Fibroblast of upper back skin (primary cell): ENCODE results near the gene SH3BP1.
A peak's percentile ranks its signal among the peaks of the same experiment; 100 is the strongest.

Experiments used
- DNase-seq: peaks from one replicate; pipeline ENCODE4 v3.0.0-alpha.2; 2013

The SH3BP1 gene

DNA sequence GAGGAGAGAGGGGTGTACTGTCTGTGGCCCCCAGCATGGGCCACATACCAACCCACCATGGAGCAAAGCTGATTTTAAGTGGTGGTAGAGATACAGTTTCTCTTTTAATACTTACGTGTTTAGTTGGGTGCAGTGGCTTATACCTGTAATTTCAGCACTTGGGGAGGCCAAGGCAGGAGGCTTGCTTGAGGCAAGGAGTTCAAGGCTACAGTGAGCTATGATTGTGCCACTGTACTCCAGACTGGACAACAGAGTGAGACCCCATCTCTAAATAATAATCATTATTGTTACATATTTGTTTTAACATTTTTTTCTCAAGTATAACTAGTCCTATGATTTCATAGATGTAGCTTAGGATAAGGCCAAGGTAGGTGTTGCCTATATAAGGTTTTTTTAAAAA, 22.0 kb upstream of the SH3BP1 start:
- DNase-seq: no peak

DNA sequence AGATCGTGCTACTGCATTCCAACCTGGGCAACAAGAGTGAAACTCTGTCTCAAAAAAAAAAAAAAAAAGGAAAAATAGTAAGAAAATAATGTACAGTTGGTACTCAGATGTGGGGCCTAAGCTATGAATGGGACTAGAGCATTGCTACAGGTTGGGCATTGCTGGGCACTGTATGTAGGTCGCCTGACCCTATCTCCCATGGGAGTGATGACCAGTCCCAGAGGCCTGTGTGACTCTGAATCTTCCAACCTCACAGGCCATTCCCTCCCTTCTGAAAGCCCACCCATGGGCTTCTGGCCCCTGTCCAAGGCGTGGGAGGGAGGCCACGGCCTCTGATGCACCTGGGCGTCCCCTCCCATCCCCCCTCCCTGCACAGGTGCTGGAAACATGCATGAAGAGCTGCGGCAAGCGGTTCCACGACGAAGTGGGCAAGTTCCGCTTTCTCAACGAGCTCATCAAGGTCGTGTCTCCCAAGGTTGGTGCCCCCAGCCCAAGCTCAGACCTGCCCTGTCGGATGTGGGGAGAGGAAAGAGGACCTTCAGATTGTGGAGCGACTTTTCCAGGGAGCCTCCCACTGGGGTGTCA, 21.3 kb upstream of the SH3BP1 start:
- no peak for DNase-seq

DNA sequence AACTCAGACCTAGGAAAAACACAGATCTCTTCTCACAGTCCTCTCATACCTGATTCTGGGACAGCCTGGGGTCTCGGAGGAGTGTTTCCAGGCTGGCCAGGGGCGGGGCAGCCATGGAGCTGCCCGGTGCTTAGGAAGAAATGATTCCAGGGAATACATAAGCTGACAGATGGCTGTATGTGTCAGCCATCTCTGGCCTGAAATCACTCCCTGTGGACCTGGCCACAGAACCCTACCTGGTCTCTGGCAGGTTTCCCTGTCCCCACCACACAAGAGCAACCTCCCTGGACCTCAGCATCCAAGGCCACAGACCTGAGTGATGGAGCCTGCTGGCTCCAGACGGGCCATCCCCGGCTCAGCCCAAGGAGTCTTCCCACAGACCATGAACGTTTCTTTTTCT, 20.8 kb upstream of the SH3BP1 start:
- no peak for DNase-seq

DNA sequence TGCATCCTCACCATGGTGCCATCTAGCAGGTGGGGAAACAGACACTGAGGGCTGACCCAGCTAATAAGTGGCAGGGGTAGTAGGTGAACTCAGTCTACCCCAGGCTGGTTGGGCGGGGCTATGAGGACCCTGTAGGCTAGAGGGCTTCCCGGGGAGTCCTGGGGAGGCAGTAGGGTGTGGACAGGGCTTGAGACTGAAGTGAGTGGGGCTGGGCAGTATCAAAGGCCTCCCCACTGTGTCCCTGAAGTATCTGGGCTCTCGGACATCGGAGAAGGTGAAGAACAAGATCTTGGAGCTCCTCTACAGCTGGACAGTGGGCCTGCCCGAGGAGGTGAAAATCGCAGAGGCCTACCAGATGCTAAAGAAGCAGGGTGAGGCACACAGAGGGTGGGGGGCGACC, 19.5 kb upstream of the SH3BP1 start:
- no peak for DNase-seq

DNA sequence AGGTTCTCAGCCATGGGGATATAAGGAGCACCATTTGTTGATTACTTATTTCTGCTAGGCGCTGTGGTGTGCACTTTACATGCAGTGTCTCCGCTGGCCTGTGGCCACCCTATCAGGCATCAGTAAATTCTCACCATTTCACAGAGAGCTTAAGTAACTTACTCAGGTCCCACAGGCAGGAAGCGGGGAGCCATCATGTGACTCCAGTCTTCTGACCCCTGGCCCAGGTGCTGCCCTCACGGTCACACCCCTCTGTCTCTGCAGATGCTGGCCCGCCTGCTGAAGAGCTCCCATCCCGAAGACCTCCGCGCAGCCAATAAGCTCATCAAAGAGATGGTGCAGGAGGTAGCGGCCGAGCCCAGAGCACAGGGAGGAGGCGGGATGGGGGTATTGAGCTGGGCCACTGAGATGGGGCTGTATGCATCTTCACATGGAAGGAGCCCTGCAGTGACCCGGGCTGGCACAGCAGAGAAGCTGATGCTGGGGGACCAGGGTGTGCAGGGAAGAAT, 18.1 kb upstream of the SH3BP1 start:
- no peak for DNase-seq

DNA sequence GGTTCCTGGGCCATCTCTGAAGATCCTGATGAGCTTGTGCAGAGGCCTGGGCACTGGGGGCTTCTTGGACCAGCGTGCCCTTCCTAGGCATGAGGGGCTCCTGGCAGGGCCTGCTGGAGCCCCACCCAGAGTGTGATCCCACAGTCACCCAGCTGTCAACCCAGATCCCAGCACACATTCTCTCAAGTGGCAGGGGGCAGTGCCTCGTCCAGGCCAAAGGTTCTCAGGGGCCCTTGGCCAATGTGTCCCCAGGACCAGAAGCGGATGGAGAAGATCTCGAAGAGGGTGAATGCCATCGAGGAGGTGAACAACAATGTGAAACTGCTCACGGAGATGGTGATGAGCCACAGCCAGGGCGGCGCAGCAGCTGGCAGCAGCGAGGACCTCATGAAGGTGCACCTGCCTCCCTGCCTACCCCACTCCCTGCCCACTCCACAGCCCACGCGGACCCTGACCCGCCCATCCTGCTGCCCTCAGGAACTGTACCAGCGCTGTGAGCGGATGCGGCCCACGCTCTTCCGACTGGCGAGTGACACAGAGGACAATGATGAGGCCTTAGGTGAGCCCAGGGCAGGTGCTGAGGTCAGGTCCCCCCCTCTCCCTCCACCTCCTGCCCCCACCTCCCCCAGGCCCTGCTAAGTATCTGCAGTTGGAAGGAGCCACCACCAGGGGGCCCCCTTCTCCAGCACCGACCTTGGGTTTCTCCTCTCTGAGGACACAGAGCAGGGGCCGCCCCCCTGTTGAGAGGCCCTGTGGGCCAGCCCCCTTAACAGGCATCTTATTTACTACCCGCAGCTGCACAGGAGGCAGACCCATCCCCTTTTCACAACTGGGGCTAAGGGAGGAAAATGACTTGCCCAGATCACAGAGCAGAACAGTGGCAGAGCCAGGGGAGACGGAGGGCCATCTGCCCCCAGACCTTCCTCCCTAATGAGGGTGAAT, 16.1 kb upstream of the SH3BP1 start:
- DNase-seq: peak; percentile 61

DNA sequence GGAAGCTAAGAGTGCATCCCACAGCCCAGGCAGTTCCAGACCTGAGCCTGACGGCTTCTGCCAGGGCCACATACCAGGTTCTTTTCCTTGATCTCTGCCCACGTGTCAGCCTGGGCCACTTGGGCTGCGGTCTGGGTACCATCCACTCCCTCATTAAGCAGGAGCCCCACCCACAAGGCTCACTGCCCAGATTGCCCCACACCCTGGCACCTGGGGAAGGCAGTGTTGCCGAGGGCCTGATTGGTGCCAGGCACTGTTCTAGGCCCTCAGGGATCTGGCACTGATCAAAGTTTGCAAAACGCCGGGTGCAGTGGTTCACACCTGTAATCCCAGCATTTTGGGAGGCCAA, 15.5 kb upstream of the SH3BP1 start:
- DNase-seq: no peak

DNA sequence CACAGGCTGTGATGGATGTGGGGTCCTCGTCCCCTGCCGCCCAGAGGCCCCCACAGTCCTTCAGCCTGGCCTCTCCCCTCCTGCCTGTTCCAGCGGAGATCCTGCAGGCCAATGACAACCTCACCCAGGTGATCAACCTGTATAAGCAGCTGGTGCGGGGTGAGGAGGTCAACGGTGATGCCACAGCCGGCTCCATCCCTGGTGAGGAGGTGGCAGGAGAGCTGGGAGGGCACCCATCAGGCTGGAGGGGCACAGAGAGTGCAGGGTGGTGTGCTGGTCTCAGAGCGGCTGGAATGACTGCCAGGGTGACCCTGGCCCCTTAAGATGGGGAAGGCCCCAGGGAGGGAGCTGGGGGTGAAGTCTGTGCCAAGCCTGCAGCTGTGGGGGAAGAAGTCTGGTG, 14.6 kb upstream of the SH3BP1 start:
- no peak for DNase-seq

DNA sequence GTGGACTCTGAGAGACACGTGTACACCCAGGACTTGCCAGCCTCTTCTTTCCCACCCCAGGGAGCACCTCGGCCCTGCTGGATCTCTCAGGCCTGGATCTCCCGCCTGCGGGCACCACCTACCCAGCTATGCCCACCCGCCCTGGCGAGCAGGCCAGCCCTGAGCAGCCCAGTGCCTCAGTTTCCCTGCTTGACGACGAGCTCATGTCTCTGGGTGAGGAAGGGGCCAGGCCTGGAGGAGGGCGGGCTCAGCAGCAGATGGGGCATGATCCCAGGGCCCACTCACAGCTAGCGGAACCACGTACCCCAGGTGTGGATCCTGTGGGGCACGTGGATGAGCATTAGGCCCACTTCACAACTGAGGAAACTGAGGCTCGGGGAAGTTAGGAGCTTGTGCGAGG, 13.7 kb upstream of the SH3BP1 start:
- no peak for DNase-seq

DNA sequence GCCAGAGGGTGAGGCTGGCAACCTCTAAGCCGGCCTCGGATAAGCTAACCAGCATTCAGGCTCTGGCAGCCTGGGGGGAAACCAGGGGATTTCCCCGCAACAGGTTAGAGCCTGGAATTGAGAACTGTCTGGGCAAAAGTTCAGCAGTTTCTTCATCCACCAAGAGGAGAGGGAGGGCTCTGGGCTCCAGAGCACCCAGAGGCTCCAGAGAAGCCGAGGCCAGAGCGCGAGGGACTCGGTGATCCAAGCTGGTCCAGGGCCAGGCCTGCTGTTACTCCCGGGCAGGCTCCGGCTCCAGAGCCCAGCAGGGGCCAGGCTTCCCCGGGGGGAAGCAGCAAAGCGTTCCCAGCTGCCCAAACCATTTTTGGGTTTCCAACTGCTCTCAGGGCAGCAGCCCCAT, 13.3 kb upstream of the SH3BP1 start:
- DNase-seq: peak; percentile 25

DNA sequence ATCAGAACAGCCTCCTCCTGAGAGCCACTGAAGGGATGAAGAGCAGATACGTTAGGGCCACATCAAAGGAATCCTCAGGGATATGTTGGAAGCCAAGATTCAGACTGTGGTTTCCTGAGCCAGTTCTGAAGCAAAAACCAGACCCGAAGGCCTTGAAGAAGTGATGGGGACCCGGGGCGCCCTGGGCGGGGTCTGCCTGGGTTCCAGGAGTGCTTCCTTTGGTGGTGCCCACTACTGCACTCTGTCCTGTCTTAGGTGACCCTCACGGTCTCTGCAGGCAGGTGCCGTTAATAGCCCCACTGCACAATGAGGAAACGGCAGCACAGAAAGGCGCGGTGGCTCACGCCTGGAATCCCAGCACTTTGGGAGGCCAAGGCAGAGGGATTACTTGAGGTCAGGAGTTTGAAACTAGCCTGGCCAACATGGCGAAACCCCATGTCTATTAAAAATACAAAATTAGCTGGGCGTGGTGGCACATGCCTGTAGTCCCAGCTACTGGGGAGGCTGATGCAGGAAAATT, 12.9 kb upstream of the SH3BP1 start:
- DNase-seq: no peak

DNA sequence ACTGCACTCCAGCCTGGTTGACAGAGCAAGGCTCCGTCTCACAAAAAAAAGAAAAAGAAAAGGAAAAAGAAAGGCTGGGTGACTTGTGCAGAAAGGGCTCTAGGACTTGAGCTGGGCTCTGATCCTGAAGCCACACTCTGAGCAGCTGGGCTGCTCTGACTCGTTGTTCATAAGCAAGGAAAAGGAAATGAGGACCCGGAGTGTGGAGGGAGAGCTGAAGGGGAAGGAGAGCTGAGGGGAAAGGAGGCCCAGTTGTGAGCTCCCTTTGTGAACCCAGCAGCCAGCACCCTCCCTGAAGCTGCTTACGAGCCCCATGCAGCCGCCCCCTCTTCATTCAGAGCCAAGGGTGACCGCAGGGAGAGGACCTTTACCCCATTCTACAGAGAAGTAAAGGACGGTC, 12.3 kb upstream of the SH3BP1 start:
- peak; percentile 13 for DNase-seq

DNA sequence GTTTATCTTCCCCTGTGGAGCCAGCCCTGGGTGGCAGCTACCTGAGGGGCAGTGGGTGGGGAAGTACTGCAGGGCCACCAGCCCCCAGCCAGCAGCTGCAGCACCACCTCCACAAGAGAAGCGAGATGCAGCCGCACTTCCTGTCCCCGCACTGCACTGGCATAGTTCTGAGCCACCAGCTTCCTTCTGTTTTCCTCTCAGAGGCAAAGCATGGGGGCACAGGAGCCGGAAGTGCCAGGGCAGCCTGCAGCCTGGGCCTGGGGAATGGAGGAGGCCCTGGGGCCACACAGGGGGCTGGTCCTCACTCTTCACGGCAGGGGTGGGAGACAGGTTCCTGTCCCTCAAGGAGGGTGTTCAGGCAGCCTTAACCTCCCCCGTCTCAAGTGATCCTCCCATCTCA, 11.9 kb upstream of the SH3BP1 start:
- no peak for DNase-seq

DNA sequence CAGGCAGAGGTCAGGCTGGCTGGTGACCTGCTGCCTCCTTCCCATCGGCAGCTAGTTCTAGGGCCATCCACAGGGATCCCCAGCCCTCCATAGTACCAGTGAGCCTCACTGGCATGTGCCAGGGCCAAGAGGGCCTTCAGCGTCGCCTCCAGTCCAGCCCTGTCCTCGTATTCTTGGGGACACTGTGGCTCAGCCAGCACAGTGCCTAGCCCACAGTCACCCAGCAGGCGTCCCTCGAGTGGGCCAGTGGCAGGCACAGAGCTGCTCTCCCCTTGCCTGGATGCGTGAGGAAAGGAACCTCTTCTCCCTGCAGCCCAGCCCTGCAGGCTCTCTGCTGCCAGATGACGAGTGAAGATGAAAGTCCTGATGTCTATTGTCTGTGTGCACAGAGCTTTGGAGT, 10.6 kb upstream of the SH3BP1 start:
- no peak for DNase-seq

DNA sequence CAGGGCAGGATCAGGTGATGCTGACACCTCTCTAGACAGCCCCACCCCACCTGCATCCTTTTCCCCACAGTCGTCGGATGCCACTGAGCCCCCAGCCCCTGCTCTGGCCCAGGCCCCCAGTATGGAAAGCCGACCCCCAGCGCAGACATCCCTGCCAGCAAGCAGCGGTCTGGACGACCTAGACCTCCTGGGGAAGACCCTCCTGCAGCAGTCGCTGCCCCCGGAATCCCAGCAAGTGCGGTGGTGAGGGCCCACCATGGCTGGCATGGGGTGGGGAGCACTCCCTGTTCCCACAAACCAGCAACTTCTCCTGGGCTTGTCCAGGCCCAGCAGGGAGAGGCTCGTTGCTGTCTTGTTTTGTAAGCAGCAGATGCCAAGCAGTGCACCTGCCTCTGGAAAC, 9.5 kb upstream of the SH3BP1 start:
- no peak for DNase-seq

DNA sequence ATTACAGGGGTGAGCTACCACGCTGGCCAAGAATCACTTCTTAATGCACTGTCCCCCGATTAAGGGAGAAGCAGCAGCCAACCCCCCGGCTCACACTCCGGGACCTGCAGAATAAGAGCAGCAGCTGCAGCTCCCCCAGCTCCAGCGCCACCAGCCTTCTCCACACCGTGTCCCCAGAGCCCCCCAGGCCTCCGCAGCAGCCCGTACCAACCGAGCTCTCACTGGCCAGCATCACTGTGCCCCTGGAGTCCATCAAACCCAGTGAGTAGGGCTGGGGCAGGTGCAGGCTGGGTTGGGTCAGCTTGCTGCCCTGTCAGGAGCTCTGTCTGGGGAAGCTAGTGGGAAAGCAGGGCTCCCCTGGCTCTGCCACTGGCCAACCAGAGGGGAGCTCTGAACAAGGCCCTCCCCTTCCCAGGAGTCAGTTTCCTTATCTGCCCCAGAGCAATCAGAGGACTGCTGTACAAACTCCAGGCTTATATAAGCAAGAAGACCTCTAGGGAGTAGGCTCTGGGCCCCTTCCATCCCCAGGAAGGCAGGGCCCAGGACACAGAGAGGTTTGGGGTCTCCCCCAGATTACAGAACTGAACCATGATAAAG, 8.5 kb upstream of the SH3BP1 start:
- no peak for DNase-seq

DNA sequence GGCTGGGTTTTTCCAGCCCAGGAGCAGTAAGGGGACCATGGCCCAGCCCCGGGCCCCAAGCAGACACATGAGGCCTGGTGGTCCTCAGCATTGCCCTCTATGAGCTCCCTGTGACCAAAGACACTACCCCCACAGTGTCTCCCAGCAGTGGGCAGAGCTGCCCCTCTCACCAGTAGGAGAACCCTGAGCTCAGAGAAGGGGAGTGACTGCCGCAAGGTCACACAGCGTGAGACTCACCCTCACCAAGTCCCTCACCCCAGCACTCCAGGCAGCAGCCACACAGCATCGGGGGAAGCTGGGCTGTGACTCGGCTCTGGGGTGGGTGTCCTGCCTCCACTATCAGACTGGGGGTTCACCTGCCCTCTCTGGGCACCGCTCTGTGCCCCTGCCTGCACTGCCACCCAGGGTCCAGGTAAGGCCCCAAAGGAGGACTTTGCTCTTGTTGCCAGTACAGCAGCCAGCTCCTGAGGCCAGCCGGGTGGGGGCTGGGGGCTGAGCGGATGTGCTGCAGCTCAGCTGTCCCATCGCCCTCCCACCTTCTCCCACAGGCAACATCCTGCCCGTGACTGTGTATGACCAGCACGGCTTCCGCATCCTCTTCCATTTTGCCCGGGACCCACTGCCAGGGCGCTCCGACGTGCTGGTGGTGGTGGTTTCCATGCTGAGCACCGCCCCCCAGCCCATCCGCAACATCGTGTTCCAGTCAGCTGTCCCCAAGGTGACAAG, 7.9 kb upstream of the SH3BP1 start:
- DNase-seq: no peak

DNA sequence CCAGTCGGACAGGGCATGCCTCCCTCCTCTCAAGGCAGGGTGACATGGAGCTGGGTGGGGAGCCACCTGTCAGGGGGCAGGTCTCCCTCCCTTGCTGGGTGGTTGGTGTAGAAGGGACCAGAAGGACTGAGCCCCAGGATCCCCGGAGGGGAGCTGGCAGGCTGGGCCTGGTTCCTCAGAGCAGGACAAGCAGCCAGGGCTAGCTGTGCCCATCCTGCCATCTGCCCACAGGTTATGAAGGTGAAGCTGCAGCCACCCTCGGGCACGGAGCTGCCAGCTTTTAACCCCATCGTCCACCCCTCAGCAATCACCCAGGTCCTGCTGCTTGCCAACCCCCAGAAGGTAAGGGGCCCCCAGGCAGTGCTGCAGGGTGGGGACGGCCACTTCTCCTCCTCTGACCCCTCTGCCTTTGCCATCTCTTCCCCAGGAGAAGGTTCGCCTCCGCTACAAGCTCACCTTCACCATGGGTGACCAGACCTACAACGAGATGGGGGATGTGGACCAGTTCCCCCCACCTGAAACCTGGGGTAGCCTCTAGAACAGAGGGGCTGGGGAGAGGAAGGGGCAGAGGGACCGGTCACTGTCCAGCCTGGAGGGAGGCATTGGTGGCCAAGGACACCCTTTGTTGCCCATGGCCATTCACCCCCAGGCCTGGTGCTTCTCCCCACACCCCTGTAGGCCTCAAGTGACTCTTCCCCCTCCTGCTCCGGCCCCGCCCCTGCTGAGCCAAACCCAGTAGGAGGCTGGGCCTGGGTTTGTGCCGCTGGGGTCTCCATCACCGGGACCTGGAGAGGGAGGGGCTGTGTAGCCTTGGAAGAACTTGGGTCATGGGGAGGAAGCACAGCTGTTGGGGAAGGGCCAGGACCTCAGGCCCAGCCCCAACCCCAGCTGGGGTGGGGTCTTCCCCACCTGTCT, 7.0 kb upstream of the SH3BP1 start:
- DNase-seq: no peak

DNA sequence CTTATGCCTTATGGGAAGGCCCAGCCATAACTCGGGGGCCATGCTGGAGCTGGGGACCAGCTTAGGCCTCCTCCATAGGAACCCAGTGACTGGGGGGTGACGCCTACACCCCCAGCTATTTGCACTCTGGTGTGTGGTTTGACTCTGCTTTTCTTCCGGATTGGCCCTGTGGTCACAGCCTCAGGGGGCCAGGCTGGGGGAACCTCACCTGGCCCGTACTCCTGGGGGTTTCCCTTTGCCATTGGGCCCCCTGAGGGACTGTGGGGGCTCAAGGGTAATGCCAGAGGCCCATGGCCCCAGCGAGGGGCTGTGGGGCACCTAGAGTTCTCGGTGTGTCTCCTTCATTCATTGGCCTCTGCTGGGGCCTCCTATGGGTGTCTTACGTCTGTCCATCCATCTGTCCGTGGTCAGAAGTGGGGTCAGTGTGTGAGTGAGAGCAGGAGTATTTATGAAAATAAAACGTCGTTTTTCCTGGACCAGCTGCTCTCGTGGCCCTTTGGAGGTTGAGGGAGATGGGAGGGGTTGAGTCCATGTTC, 6.3 kb upstream of the SH3BP1 start:
- no peak for DNase-seq

DNA sequence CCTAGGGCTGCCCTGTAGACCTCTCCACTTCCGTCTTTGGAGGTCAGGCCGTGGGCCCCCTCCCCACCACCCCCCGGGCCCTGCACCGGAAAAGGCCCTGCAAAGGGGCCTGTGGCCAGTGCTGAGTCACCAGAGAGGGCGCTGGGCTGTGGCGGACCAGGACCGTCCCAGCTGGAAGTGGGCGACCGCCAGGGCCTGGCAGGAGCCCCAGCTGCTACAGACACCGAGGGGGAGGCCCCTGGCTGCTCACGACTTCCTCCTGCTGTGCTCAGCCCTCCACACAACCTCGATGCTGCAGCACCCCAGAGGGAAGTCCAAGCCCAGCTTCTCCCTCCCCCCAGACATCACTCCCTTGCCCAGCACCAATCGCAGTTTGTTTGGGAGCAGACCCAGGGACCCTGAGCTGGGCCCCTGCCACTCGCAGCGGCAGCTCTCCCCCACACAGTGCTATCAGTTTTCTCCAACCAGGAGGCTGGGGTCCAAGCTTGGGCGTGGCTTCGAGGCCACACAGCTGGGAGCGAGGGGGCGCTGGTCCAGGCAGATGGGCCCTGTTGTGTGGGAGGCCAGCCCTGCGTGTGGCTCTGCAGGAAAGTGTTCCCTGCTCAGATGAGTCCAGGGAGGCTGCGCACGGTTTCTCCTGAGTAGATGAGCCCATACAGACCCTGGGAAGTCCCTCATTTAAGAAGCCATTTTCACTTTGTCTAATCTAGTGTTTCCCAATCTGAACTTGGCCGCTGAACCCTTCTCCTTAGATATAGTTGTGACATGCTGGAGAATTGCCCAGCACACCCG, 5.6 kb upstream of the SH3BP1 start:
- peak; percentile 91 for DNase-seq

DNA sequence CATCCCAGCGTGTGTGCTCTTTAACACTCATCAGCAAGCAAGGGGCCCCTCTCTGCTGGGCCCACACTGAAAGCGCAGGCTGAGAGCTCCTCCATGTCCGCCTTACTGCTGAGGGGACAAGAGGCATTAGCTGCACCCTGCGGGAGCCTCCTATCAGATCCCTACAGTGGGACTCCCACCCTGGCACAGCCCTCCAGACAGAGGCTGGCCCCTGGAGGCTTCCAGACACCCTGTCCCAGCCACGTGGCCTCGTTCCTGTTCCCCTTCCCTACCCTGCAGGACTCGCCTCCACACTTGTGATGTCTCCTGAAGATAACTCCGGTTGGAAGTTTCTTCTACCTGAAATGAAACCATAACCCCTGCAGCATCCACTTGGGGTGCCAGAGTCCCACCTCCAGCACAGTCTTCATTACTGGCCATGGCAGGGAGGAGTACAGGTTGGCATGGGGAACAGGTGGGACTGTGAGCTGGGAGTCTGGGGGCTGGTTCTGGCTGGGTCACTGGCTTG, 5.0 kb upstream of the SH3BP1 start:
- DNase-seq: no peak
